Measurements from ENCODE around the gene MYL6B. TPM values are rescaled to one million over a fixed set of nuclear protein-coding genes. Genes with fewer than 3 reads are reported as not detected.
"Not testable (repeated sequence)": the region's sequence is repeated elsewhere in the genome, so short reads cannot be mapped to it uniquely, and the experiment has no call there.

MYL6B gene
- total RNA-seq, 1 donor from 2014 or later = 40.8 TPM

GRCh38 chr12:56110571-56110970 lies 41.8 kb upstream of the MYL6B start:
- no peak overlapping the region for H3K27ac ChIP-seq
- intact Hi-C loops (cut with DNase I) = no loop called here
- peaks cover 0 to 70% of the 10 kb centered on the region in 2 donors for H3K36me3 ChIP-seq
- no peak for DNase-seq (ENCODE audit: extremely low spot score in 2 of 2)
- H3K27me3 ChIP-seq = no peaks in the 10 kb centered on the region
- H3K4me1 ChIP-seq = peaks cover 14% of the 10 kb centered on the region
- H3K4me3 ChIP-seq = no peak overlapping the region
- no peaks in the 10 kb centered on the region for H3K9me3 ChIP-seq
- peak in 1 of 2 donors; percentile 49 for TF ChIP-seq POLR2AphosphoS5 (IDR thresholded peaks at IDR 0.05; ENCODE audit: insufficient read depth in 1 of 2, low read depth in 1 of 2)
- no peak for TF ChIP-seq POLR2A (IDR thresholded peaks at IDR 0.05)

GRCh38 chr12:56114084-56114483 lies 38.3 kb upstream of the MYL6B start:
- intact Hi-C loops (cut with DNase I) = no loop called here
- H3K27ac ChIP-seq = no peak overlapping the region
- TF ChIP-seq POLR2A (IDR thresholded peaks at IDR 0.05) (no peak), CTCF (IDR thresholded peaks at IDR 0.05) (no peak), POLR2AphosphoS5 (IDR thresholded peaks at IDR 0.05; ENCODE audit: insufficient read depth in 1 of 2, low read depth in 1 of 2) (no peak)
- no peaks in the 10 kb centered on the region for H3K9me3 ChIP-seq
- H3K4me1 ChIP-seq = peaks cover 7% of the 10 kb centered on the region
- no peaks in the 10 kb centered on the region for H3K27me3 ChIP-seq
- no peak for DNase-seq (ENCODE audit: extremely low spot score in 2 of 2)
- H3K4me3 ChIP-seq = no peak overlapping the region
- H3K36me3 ChIP-seq = peaks cover 0 to 41% of the 10 kb centered on the region in 2 donors

GRCh38 chr12:56115329-56115728 lies 37.1 kb upstream of the MYL6B start:
- Histone ChIP-seq H3K27ac (no peak overlapping the region), H3K4me1 (peaks cover 15% of the 10 kb centered on the region), H3K27me3 (no peaks in the 10 kb centered on the region), H3K4me3 (peak overlapping the region; percentile 66 to 71), H3K9me3 (no peaks in the 10 kb centered on the region), H3K36me3 (peaks cover 0 to 29% of the 10 kb centered on the region in 2 donors)
- TF ChIP-seq POLR2AphosphoS5 (IDR thresholded peaks at IDR 0.05; ENCODE audit: insufficient read depth in 1 of 2, low read depth in 1 of 2) (no peak), POLR2A (IDR thresholded peaks at IDR 0.05) (no peak), CTCF (IDR thresholded peaks at IDR 0.05) (no peak)
- no peak for DNase-seq (ENCODE audit: extremely low spot score in 2 of 2)
- intact Hi-C loops (cut with DNase I) = no loop called here

GRCh38 chr12:56116267-56117081 lies 35.9 kb upstream of the MYL6B start, which contains the start of gene RPL41:
Gene RPL41 (plus strand): TSS chr12:56116633.
- H3K9me3 ChIP-seq = no peaks in the 10 kb centered on the region
- TF ChIP-seq POLR2AphosphoS5 (IDR thresholded peaks at IDR 0.05; ENCODE audit: insufficient read depth in 1 of 2, low read depth in 1 of 2) (peak; percentile 88 to 97), CTCF (IDR thresholded peaks at IDR 0.05) (no peak), POLR2A (IDR thresholded peaks at IDR 0.05) (peak in 1 of 2 donors; percentile 94)
- intact Hi-C loops (cut with DNase I) = no loop called here
- peak in 1 of 2 donors; percentile 97 for DNase-seq (ENCODE audit: extremely low spot score in 2 of 2)
- peaks cover 15% of the 10 kb centered on the region for H3K4me1 ChIP-seq
- H3K27ac ChIP-seq = peak within 1 kb of the TSS; percentile 95
- H3K27me3 ChIP-seq = no peaks in the 10 kb centered on the region
- peak within 1 kb of the TSS; percentile 66 to 71 for H3K4me3 ChIP-seq
- H3K36me3 ChIP-seq = peaks cover 0 to 26% of the 10 kb centered on the region in 2 donors

- H3K27me3 ChIP-seq; DNase-seq (ENCODE audit: extremely low spot score in 2 of 2); H3K9me3 ChIP-seq; intact Hi-C loops (cut with DNase I): not testable (repeated sequence)
- Histone ChIP-seq H3K36me3 (peaks cover 0 to 24% of the 10 kb centered on the region in 2 donors), H3K4me3 (peak overlapping the region; percentile 66 to 71), H3K27ac (peak overlapping the region; percentile 95), H3K4me1 (peaks cover 15% of the 10 kb centered on the region)
Measured at GRCh38 chr12:56117082-56117706, 35.2 kb upstream of the MYL6B start.

All from vagina (tissue), 2 donors.